ENCODE data around the gene PGC. TPM values are rescaled to one million over a fixed set of nuclear protein-coding genes. Genes with fewer than 3 reads are reported as not detected.
A peak's percentile ranks its signal among the peaks of the same experiment; 100 is the strongest.

The PGC gene
- total and polyA plus RNA-seq, 2 donors (not counting 3 experiments of a cell fraction or from before 2014, with no cell fraction given), result not detected

DNA sequence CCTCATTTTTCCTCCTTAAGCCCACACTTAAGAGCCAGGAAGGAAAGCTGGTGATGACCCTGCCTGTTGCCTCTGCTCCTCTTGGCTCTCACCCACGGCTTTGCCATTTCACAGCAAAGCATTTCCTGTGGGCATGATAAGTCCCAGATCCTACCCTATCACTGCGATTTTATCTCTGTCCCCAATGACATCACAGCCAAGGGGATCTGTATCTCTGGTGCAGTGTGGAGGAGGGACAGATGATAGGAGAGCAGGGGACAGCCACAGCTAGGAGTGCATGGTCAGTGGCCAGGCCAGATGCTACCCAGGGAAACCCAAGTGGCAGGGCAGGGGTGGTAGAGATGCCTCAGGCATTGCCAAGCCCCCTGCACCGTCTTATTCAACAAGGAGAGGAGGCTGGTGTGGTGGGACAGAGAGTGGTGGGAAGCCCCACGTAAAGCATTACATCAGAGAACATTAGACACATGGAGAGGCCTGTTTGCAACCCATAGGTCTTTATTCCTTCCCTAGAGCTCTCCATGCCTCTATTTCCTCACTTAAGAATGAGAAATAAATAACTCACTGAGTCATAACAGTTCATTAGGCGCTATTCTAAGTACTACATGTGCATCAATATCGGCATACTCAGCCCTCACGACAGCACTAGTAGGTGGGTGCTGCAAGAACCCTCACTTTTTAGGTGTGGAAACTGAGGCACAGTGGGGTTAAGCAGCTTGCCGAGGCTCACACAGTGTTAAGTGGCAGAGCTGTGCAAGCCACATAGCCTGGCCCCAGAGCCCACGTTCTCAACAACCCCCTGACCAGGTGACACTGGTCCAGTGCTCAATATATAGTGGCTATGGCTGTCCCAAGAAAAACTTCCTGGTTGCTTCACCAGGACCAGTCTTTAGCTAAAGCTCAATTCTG lies 16.4 kb downstream of the PGC start:
- Histone ChIP-seq H3K4me3 (replicated peaks in 1 of 3; ENCODE audit: insufficient read depth in 1 of 3, low read depth in 1 of 3, low read length in 3 of 3) (no peak overlapping the region), H2AFZ (ENCODE audit: low read depth, low read length) (no peak overlapping the region), H3K27me3 (ENCODE audit: control insufficient read depth in 2 of 2, insufficient read depth in 2 of 2, low read length in 2 of 2) (no peaks in the 10 kb centered on the region), H4K20me1 (replicated peaks; ENCODE audit: control insufficient read depth, extremely low read depth, insufficient read depth, low read length) (no peaks in the 10 kb centered on the region), H3K9ac (replicated peaks; ENCODE audit: extremely low read depth, insufficient read depth, low read length) (no peak overlapping the region), H3K79me2 (ENCODE audit: control insufficient read depth, insufficient read depth, low read length) (no peaks in the 10 kb centered on the region), H3K4me2 (ENCODE audit: insufficient read depth, low read length) (no peak overlapping the region), H3K27ac (ENCODE audit: insufficient read depth, low read depth, low read length) (no peak overlapping the region), H3K9me3 (replicated peaks; ENCODE audit: control insufficient read depth, insufficient read depth, low read length) (no peaks in the 10 kb centered on the region), H3K4me1 (ENCODE audit: control insufficient read depth, extremely low read depth, insufficient read depth, low read length) (peaks cover 18% of the 10 kb centered on the region), H3K36me3 (ENCODE audit: control insufficient read depth in 2 of 2, extremely low read depth in 1 of 2, insufficient read depth in 2 of 2, low read length in 2 of 2) (no peaks in the 10 kb centered on the region), H3K9me1 (replicated peaks; ENCODE audit: control insufficient read depth, extremely low read depth, insufficient read depth, low read length) (no peaks in the 10 kb centered on the region)
- ChIA-PET CTCF (interaction anchor here (0.8 to 2.3 kb wide), 4 partner anchors 9 to 128 kb away, joined by 3 to 8 read pairs (median 4); no protein-coding TSS in a partner anchor), POLR2A (no interaction called here)
- dilution Hi-C loops (cut with MboI; ENCODE audit: extremely low pct_ligation_motif_present, low sequenced_read_pairs) (no loop called here), intact Hi-C loops (cut with micrococcal nuclease) (no loop called here)
- DNase-seq (ENCODE audit: low read depth, low spot score) (peak; percentile 11), FAIRE-seq (peak; percentile 31)
- no TSS peak for BruUV-seq (replicated peaks)
- no peak for TF ChIP-seq JUN (IDR thresholded peaks at IDR 0.05; ENCODE audit: borderline replicate concordance, insufficient read depth, insufficient read length, low read depth)
- TF ChIP-seq GATA2 (IDR thresholded peaks at IDR 0.05; ENCODE audit: insufficient read depth, insufficient read length, low read depth, low read length), result peak; percentile 75

DNA sequence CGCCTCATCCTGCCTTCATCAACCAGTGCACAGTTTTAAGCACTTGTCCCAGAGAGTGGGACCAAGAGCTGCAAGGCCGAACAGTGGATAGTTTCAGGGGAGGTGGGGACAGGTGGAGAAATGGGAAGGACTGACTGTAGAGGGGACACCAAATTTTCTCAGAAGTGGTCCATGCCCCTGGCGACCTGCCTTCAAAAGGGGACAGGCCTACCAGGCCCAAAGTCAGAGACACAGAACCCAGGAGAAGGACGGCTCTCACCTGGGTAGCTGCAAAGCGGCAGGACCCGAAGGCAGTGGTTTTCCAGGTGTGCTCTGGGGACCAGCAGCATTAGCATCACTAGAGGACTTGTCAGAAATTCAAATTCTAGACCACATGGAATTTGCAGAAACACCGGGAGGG lies 17.6 kb downstream of the PGC start:
- H3K27me3 ChIP-seq (ENCODE audit: control insufficient read depth in 2 of 2, insufficient read depth in 2 of 2, low read length in 2 of 2), result no peaks in the 10 kb centered on the region
- ChIA-PET POLR2A (no interaction called here), CTCF (interaction anchor here (2.3 kb wide), 1 partner anchor 24 kb away, joined by 8 read pairs; no protein-coding TSS in a partner anchor)
- BruUV-seq (replicated peaks), result no TSS peak
- H3K9me3 ChIP-seq (replicated peaks; ENCODE audit: control insufficient read depth, insufficient read depth, low read length), result no peaks in the 10 kb centered on the region
- H3K79me2 ChIP-seq (ENCODE audit: control insufficient read depth, insufficient read depth, low read length), result no peaks in the 10 kb centered on the region
- H3K4me2 ChIP-seq (ENCODE audit: insufficient read depth, low read length), result no peak overlapping the region
- no peak overlapping the region for H3K9ac ChIP-seq (replicated peaks; ENCODE audit: extremely low read depth, insufficient read depth, low read length)
- FAIRE-seq, result no peak
- dilution Hi-C loops (cut with MboI; ENCODE audit: extremely low pct_ligation_motif_present, low sequenced_read_pairs) (no loop called here), intact Hi-C loops (cut with micrococcal nuclease) (no loop called here)
- no peak overlapping the region for H3K27ac ChIP-seq (ENCODE audit: insufficient read depth, low read depth, low read length)
- no peak for DNase-seq (ENCODE audit: low read depth, low spot score)
- TF ChIP-seq POLR2AphosphoS5 (IDR thresholded peaks at IDR 0.05; ENCODE audit: insufficient read depth, low read depth, low read length) (no peak), MYC (IDR thresholded peaks at IDR 0.05; ENCODE audit: low read depth, low read length) (no peak), FOS (IDR thresholded peaks at IDR 0.05; ENCODE audit: borderline replicate concordance, insufficient read depth, low read length) (no peak), JUN (IDR thresholded peaks at IDR 0.05; ENCODE audit: borderline replicate concordance, insufficient read depth, insufficient read length, low read depth) (no peak), EZH2 (IDR thresholded peaks at IDR 0.05; ENCODE audit: borderline replicate concordance, low read depth, low read length, severe bottlenecking) (no peak), CTCF (IDR thresholded peaks at IDR 0.05; ENCODE audit: extremely low read depth in 1 of 2, insufficient read depth in 1 of 2, low read depth in 1 of 2, low read length in 2 of 2) (no peak)
- TF ChIP-seq, protein P1, sequence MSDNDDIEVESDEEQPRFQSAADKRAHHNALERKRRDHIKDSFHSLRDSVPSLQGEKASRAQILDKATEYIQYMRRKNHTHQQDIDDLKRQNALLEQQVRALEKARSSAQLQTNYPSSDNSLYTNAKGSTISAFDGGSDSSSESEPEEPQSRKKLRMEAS (IDR thresholded peaks at IDR 0.05; ENCODE audit: insufficient read depth, insufficient read length), result no peak
- no peak overlapping the region for H3K4me3 ChIP-seq (replicated peaks in 1 of 3; ENCODE audit: insufficient read depth in 1 of 3, low read depth in 1 of 3, low read length in 3 of 3)
- no peaks in the 10 kb centered on the region for H4K20me1 ChIP-seq (replicated peaks; ENCODE audit: control insufficient read depth, extremely low read depth, insufficient read depth, low read length)
- H3K4me1 ChIP-seq (ENCODE audit: control insufficient read depth, extremely low read depth, insufficient read depth, low read length), result peaks cover 16% of the 10 kb centered on the region
- no peaks in the 10 kb centered on the region for H3K36me3 ChIP-seq (ENCODE audit: control insufficient read depth in 2 of 2, extremely low read depth in 1 of 2, insufficient read depth in 2 of 2, low read length in 2 of 2)
- H2AFZ ChIP-seq (ENCODE audit: low read depth, low read length), result no peak overlapping the region
- no peaks in the 10 kb centered on the region for H3K9me1 ChIP-seq (replicated peaks; ENCODE audit: control insufficient read depth, extremely low read depth, insufficient read depth, low read length)

Data from endothelial cell of umbilical vein (primary cell).